Activated CD4-positive, alpha-beta T cell treated with anti-CD3 and anti-CD28 coated beads, Interleukin-2, Interleukin-4, amounts not matched to agents 100 ng/mL and 50 ng/mL, durations not matched to agents 16 hours and 8 hours (primary cell): ENCODE measurements around the gene TAOK2.

Source experiments
- DNase-seq: peaks from one replicate; pipeline ENCODE4 v3.0.0-alpha.2; 2020; ENCODE audit warnings: low spot score

Gene TAOK2

GRCh38 chr16:29963021-29963743 lies 10.5 kb upstream of the TAOK2 start:
- no peak for DNase-seq

DNA sequence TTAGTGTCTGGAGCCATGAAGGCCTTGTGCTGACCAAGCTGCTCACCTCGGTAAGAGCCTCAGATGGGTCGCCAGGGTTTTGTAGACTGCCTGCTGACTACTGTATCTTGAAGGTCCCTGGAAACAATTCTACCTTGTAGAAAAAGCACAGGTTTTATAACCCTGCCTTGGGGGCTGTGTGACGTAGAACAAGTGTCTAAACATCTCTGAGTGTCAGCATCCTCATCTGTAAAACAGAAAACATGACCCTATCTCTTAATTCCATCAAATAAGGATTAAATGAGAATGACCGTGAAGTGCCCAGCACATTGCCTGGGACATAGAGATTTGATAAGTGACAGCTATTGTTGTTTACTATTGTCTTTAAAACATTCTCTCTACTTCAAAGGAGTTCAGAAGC lies 5.5 kb upstream of the TAOK2 start:
- no peak for DNase-seq

DNA sequence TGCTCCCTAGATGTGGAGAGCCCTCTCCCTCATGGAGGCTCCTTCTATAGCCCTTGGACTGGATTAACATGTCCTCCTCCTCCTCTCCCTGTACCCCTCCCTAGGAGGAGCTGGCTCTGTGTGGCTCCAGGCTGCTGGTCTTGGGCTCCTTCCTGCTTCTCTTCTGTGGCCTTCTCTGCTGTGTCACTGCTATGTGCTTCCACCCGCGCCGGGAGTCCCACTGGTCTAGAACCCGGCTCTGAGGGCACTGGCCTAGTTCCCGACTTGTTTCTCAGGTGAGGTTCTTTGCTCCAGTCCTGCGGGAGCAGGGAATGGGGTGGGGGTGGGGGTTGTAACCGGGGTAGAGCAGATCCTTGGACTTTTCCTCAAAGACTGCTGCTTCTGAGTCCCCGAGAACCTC lies 2.4 kb upstream of the TAOK2 start:
- no peak for DNase-seq

- DNase-seq = no peak
Measured at GRCh38 chr16:29972500-29972899, 1.2 kb upstream of the TAOK2 start.

DNA sequence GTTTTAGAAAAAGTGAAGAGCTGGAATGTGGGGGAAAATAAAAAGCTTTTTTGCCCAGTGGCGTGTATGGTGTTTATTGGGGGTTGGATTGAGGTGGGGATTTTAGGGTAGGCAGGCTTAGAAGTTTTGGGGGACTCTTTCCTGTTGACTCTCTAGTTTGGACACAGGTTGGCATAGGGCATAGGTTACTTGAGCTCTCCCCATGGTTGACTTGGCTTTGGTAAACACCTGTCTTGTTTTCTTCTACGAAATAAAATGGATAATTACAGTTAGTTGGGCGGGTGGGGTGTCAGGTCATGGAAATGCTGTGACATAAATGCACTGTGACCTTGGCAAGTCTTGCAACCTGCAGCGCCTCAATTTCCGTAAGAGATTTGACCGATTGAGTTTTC lies 680 bp upstream of the TAOK2 start:
- no peak for DNase-seq

DNA sequence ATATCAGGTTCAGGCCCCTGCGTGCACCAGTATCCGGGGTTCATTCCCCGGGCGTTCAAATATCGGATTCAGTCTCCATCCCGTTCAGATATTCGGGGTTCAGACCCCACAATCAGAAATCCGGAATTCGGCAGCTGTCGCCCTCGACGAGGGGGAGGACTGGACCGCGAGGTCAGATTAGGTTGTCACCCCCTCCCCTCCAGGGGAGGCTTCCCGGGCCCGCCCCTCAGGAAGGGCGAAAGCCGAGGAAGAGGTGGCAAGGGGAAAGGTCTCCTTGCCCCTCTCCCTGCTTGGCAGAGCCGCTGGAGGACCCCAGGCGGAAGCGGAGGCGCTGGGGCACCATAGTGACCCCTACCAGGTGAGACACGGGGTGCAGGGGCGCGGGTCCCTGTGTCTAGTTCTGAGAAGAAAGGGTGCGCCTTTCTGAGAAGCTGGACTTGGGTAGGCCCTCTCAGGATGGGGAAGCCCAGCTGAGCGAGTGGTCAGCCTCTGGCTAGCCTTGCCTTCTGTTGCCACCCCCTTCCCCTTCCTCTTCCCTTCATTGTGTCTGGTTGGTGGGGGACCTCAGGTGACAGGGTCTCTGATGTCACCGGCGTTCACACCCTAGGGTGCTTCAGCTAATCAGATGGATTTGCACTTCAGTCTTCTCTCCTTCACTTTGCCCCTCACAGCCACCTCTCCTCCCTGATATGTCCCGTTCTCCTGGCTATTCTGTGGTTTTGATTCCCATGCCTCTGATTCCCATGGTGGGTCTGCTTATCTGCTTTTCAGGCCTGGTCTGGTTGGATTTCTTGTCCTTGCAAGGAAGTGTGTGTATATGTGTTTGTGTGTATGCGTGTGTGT lies 844 bp downstream of the TAOK2 start:
- DNase-seq = no peak

DNA sequence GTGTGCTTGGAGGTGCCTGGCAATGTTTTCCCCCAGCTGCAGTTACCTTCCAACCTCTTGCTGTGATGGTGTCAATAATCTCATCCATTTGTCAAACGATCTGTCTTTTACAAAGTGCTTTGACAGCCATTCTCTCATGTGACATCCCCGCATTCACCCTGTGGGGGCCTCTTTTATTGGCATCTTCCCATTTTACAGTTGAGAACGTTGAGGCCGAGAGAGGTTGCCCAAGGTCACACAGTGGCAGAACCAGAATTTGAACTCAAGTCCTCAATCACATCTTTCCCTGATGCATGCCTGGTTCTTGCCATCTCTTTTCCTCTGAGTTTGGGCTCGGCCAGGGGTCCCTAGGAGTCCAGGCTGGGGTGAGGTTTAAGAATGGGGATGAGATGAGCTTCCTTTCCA lies 1.5 kb downstream of the TAOK2 start:
- no peak for DNase-seq

- no peak for DNase-seq
Measured at GRCh38 chr16:29975811-29976511, 2.3 kb downstream of the TAOK2 start.

GRCh38 chr16:29977063-29977825 lies 3.6 kb downstream of the TAOK2 start:
- DNase-seq = no peak

GRCh38 chr16:29978081-29978480 lies 4.4 kb downstream of the TAOK2 start:
- no peak for DNase-seq

DNA sequence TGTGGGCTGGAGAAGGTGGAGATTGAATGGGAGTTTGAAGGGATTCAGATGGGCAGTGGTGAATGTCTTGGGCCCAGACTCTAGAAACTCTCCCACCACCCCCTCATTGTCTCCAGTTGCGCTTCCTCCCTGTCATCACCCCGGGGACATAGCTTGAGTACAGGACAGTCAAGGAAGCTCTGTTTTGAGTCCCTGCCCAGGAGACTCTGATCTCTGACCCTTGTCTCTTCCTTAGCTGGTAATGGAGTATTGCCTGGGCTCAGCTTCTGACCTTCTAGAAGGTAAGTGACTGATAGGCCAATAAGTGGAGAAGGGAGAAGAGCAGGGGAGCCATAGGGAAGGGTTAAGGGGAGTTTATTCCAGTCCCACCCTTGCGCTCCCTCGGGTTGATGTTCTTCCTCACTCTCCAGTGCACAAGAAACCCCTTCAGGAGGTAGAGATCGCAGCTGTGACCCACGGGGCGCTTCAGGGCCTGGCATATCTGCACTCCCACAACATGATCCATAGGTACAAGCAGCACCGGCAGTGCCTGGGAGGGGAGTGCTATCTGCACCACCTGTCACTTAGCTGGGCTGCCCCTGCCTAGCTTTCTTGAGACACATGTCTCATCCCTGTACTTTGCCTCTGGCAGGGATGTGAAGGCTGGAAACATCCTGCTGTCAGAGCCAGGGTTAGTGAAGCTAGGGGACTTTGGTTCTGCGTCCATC lies 5.0 kb downstream of the TAOK2 start:
- no peak for DNase-seq

GRCh38 chr16:29982560-29983419 lies 9.1 kb downstream of the TAOK2 start:
- DNase-seq = no peak

GRCh38 chr16:29983420-29984136 lies 9.9 kb downstream of the TAOK2 start:
- DNase-seq = no peak

DNA sequence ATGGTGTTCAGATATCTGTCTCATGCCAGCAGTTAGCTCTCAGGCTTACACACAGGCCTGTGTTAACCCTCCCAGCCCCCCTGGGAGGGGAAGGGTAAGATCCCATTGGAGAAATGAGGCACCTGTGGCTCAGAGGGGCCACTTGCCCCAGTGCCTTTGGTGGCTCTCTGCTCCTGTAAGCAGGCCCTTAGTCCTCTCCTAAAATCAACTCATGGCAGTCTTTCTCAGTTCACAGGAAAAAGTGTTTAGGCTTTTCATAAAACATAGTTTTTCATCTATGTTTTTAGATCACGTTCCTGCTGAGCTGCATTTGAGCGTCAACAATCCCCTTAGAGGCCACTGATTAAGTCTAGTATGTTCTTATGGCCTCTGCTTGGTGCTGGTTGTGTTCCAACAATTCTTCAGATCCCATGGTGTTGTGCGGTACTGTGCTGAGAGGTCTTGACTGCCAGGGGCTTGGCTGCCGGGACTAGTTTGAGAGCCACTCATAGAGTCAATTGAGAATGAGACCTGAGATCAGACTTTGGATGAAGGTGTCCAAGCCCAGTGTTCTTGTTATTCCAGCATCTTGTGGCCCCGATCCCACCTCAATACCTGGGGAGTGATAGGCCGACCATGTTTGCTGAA lies 10.6 kb downstream of the TAOK2 start:
- no peak for DNase-seq

DNA sequence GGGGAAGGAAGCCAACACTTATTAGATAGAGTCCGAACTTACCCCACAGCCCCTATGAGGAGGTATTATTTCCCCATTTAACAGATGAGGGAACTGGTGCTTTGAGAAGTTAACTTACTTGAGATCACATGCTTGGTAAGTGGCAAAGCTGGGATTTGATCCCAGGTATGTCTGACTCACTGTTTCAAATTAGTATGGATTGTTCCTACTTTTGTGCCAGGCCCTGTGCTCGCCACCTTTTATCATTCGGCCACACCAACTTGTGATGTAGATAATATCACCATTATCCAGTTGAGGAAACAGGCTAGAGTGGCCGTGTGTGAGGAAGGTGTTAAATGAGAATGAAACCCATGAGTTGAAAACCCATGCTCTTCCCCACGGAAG lies 11.1 kb downstream of the TAOK2 start:
- no peak for DNase-seq

DNA sequence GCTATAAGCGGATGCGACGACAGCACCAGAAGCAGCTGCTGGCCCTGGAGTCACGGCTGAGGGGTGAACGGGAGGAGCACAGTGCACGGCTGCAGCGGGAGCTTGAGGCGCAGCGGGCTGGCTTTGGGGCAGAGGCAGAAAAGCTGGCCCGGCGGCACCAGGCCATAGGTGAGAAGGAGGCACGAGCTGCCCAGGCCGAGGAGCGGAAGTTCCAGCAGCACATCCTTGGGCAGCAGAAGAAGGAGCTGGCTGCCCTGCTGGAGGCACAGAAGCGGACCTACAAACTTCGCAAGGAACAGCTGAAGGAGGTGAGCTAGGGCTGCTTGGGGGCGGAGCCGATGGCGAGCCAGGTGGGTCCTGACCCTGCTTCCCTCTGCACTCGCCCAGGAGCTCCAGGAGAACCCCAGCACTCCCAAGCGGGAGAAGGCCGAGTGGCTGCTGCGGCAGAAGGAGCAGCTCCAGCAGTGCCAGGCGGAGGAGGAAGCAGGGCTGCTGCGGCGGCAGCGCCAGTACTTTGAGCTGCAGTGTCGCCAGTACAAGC lies 11.7 kb downstream of the TAOK2 start:
- DNase-seq = no peak

DNA sequence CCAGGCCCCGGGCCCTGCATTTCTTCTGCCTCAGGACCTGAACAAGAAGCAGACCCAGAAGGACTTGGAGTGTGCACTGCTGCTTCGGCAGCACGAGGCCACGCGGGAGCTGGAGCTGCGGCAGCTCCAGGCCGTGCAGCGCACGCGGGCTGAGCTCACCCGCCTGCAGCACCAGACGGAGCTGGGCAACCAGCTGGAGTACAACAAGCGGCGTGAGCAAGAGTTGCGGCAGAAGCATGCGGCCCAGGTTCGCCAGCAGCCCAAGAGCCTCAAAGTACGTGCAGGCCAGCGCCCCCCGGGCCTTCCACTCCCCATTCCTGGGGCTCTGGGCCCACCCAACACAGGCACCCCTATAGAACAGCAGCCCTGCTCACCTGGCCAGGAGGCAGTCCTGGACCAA lies 12.6 kb downstream of the TAOK2 start:
- no peak for DNase-seq

GRCh38 chr16:29986931-29987330 lies 13.3 kb downstream of the TAOK2 start:
- DNase-seq = no peak
